NCI-H2107 (cell line): ENCODE results near the gene KRTAP6-3.

ENCODE experiments used
- DNase-seq: peaks from one replicate; lab custom pipeline; 2025; lab: John Stamatoyannopoulos, UW

The KRTAP6-3 gene

GRCh38 chr21:30625449-30626165, 33.4 kb downstream of the KRTAP6-3 start:
- DNase-seq, result no peak

GRCh38 chr21:30628109-30628508, 35.9 kb downstream of the KRTAP6-3 start:
- no peak for DNase-seq

GRCh38 chr21:30629200-30629599, 37.0 kb downstream of the KRTAP6-3 start:
- no peak for DNase-seq

GRCh38 chr21:30634906-30635305, 42.7 kb downstream of the KRTAP6-3 start, which contains the start of gene KRTAP20-2:
TSS of gene KRTAP20-2 (plus strand) at chr21:30635206. CDS start at chr21:30635264, 58 bp downstream.
- no peak for DNase-seq

- DNase-seq, result no peak
Measured at GRCh38 chr21:30638686-30639085, 46.4 kb downstream of the KRTAP6-3 start.

- no peak for DNase-seq
Measured at GRCh38 chr21:30642564-30642963, 50.3 kb downstream of the KRTAP6-3 start, which contains the start of gene KRTAP20-3. TSS of gene KRTAP20-3 (plus strand) at chr21:30642864.
